Activated T-helper 1 cell treated with anti-CD3 and anti-CD28 coated beads, Interleukin-2, amount 50 U/mL, for 16 hours (primary cell): ENCODE data around the gene TCF3.
"Not testable (repeated sequence)": the region's sequence is repeated elsewhere in the genome, so short reads cannot be mapped to it uniquely, and the experiment has no call there.

Experiments used
- DNase-seq, 2 donors: peaks; one replicate each; pipeline ENCODE4 v3.0.0-alpha.2; 2020; ENCODE audit warnings: low read depth in 1 of 2, low spot score in 1 of 2

TCF3 gene

GRCh38 chr19:1651568-1652291 lies 685 bp downstream of the TCF3 start:
- DNase-seq = no peak

- DNase-seq = peak in 1 of 2 donors; percentile 39
Observed at GRCh38 chr19:1650650-1651567, 1.5 kb downstream of the TCF3 start.

- no peak for DNase-seq
Observed at GRCh38 chr19:1649706-1650649, 2.4 kb downstream of the TCF3 start.

GRCh38 chr19:1648920-1649541 lies 3.4 kb downstream of the TCF3 start:
- DNase-seq = no peak

- DNase-seq = no peak
Observed at GRCh38 chr19:1648459-1648849, 4.0 kb downstream of the TCF3 start.

- DNase-seq = no peak
Observed at GRCh38 chr19:1647501-1648458, 4.6 kb downstream of the TCF3 start.

- no peak for DNase-seq
Observed at GRCh38 chr19:1646659-1647453, 5.6 kb downstream of the TCF3 start.

GRCh38 chr19:1646149-1646548 lies 6.3 kb downstream of the TCF3 start:
- DNase-seq = no peak

GRCh38 chr19:1645299-1645698 lies 7.1 kb downstream of the TCF3 start:
- DNase-seq = no peak

- no peak for DNase-seq
Observed at GRCh38 chr19:1644070-1644469, 8.3 kb downstream of the TCF3 start.

- DNase-seq = not testable (repeated sequence)
Observed at GRCh38 chr19:1640893-1641448, 11.4 kb downstream of the TCF3 start.

- DNase-seq = no peak
Observed at GRCh38 chr19:1636325-1637236, 15.8 kb downstream of the TCF3 start.

GRCh38 chr19:1634938-1635243 lies 17.5 kb downstream of the TCF3 start:
- no peak for DNase-seq

GRCh38 chr19:1634242-1634937 lies 18.0 kb downstream of the TCF3 start:
- no peak for DNase-seq

GRCh38 chr19:1633269-1633826 lies 19.1 kb downstream of the TCF3 start:
- DNase-seq = no peak

GRCh38 chr19:1632462-1633268 lies 19.8 kb downstream of the TCF3 start:
- no peak for DNase-seq
